GM23338 (cell line): ENCODE results near the gene CIRBP. TPM values are rescaled to one million over a fixed set of nuclear protein-coding genes. Genes with fewer than 3 reads are reported as not detected.

Source experiments
- ATAC-seq: fragments of 200-7000 bp; cut with Tn5 transposase; 3 replicates; pipeline ENCODE4 v1.9.1; 2020
- DNase-seq: peaks from one replicate; pipeline ENCODE4 v3.0.0-alpha.2; 2015; ENCODE audit warnings: low spot score
- H2AFZ ChIP-seq: fragments of 200-600 bp; sonication (generic); 2 replicates; pipeline ENCODE4 v1.8.0; 2016; ENCODE audit warnings: antibody characterized with exemption, mild to moderate bottlenecking, moderate library complexity
- H3F3A ChIP-seq: fragments of 200-600 bp; sonication (generic); replicated peaks from 2 replicates; pipeline ENCODE4 v1.8.0; 2017; ENCODE audit warnings: antibody characterized with exemption, mixed run types, low read depth
- H3K27ac ChIP-seq: fragments of 200-600 bp; sonication (generic); 2 replicates; pipeline ENCODE4 v1.6.1; 2016; ENCODE audit warnings: low read depth
- H3K27me3 ChIP-seq: fragments of 200-600 bp; sonication (generic); 2 replicates; pipeline ENCODE4 v1.8.0; 2016; ENCODE audit warnings: mild to moderate bottlenecking, mixed run types, moderate library complexity; ENCODE audit not compliant: insufficient read depth
- H3K36me3 ChIP-seq: fragments of 200-600 bp; sonication (generic); 2 replicates; pipeline ENCODE4 v1.8.0; 2016; ENCODE audit warnings: mild to moderate bottlenecking; ENCODE audit not compliant: insufficient read depth
- H3K4me1 ChIP-seq: fragments of 200-600 bp; sonication (generic); 2 replicates; pipeline ENCODE4 v1.8.0; 2016; ENCODE audit warnings: mild to moderate bottlenecking, moderate library complexity; ENCODE audit not compliant: insufficient read depth
- H3K4me2 ChIP-seq: fragments of 200-600 bp; sonication (generic); 2 replicates; pipeline ENCODE4 v1.7.1; 2017; ENCODE audit warnings: mixed run types
- H3K4me3 ChIP-seq: fragments of 200-600 bp; sonication (generic); 2 replicates; pipeline ENCODE4 v1.6.1; 2016; ENCODE audit warnings: mixed run types
- H3K79me2 ChIP-seq: fragments of 200-600 bp; sonication (generic); replicated peaks from 2 replicates; pipeline ENCODE4 v1.8.0; 2017; ENCODE audit warnings: mild to moderate bottlenecking; ENCODE audit not compliant: insufficient read depth
- H3K9me2 ChIP-seq: fragments of 200-600 bp; sonication (generic); 2 replicates; pipeline ENCODE4 v1.8.0; 2017; ENCODE audit not compliant: insufficient read depth
- H4K20me1 ChIP-seq: fragments of 200-600 bp; sonication (generic); replicated peaks from 2 replicates; pipeline ENCODE4 v1.8.0; 2017; ENCODE audit warnings: mild to moderate bottlenecking; ENCODE audit not compliant: insufficient read depth
- H3K27ac Mint-ChIP-seq: 2 replicates; pipeline ENCODE4 v1.8.0; 2020; ENCODE audit warnings: inconsistent platforms, mild to moderate bottlenecking, moderate library complexity, mixed read lengths
- H3K27me3 Mint-ChIP-seq: 3 replicates; pipeline ENCODE4 v1.8.0; 2022; ENCODE audit warnings: low read depth, mild to moderate bottlenecking, moderate library complexity, mixed read lengths, inconsistent platforms; ENCODE audit not compliant: insufficient read depth, poor library complexity
- H3K36me3 Mint-ChIP-seq: 3 replicates; pipeline ENCODE4 v1.8.0; 2021; ENCODE audit warnings: low read depth, mild to moderate bottlenecking, inconsistent platforms, moderate library complexity, mixed read lengths
- H3K4me1 Mint-ChIP-seq: 3 replicates; pipeline ENCODE4 v1.8.0; 2020; ENCODE audit warnings: mild to moderate bottlenecking, inconsistent platforms, mixed read lengths
- H3K4me3 Mint-ChIP-seq: 3 replicates; pipeline ENCODE4 v1.8.0; 2021; ENCODE audit warnings: moderate library complexity, mild to moderate bottlenecking, inconsistent platforms, mixed read lengths
- H3K9me3 Mint-ChIP-seq: 3 replicates; pipeline ENCODE4 v1.8.0; 2020; ENCODE audit warnings: moderate library complexity, mild to moderate bottlenecking, inconsistent platforms, mixed read lengths
- CREB1 ChIP-seq: fragments of 250-450 bp; sonication (Bioruptor Pico); IDR thresholded peaks from 2 replicates; pipeline ENCODE4 v1.5.0; 2020; ENCODE audit warnings: low read depth, mild to moderate bottlenecking, moderate library complexity
- ETS1 ChIP-seq: IDR thresholded peaks from 2 replicates; pipeline ENCODE4 v1.6.1; 2016; ENCODE audit warnings: antibody characterized with exemption
- EZH2 ChIP-seq: fragments of 200-600 bp; sonication (generic); IDR thresholded peaks from one replicate; pipeline ENCODE4 v1.8.0; 2017; ENCODE audit warnings: antibody characterized with exemption, mild to moderate bottlenecking, low read depth; ENCODE audit not compliant: unreplicated experiment
- EZH2phosphoT487 ChIP-seq: fragments of 200-600 bp; sonication (generic); IDR thresholded peaks from one replicate; pipeline ENCODE4 v1.8.1; 2018; ENCODE audit warnings: antibody characterized with exemption; ENCODE audit not compliant: unreplicated experiment
- JUNB ChIP-seq: IDR thresholded peaks from one replicate; pipeline ENCODE4 v1.6.1; 2016; ENCODE audit warnings: antibody characterized with exemption; ENCODE audit not compliant: unreplicated experiment
- NANOG ChIP-seq: IDR thresholded peaks from 2 replicates; pipeline ENCODE4 v1.6.1; 2016; ENCODE audit warnings: antibody characterized with exemption, borderline replicate concordance
- POLR2AphosphoS5 ChIP-seq: IDR thresholded peaks from 2 replicates; pipeline ENCODE4 v1.6.1; 2016; ENCODE audit warnings: antibody characterized with exemption, low read depth
- REST ChIP-seq: IDR thresholded peaks from one replicate; pipeline ENCODE4 v1.6.1; 2018; ENCODE audit warnings: antibody characterized with exemption; ENCODE audit not compliant: unreplicated experiment
- STAT1 ChIP-seq: IDR thresholded peaks from one replicate; pipeline ENCODE4 v1.6.1; 2016; ENCODE audit warnings: antibody characterized with exemption; ENCODE audit not compliant: unreplicated experiment
- ZNF114 ChIP-seq: fragments of 250-450 bp; sonication (Bioruptor Pico); IDR thresholded peaks from 2 replicates; pipeline ENCODE4 v1.5.0; 2020; ENCODE audit warnings: mild to moderate bottlenecking, moderate library complexity
- ZNF331 ChIP-seq: fragments of 250-450 bp; sonication (Bioruptor Pico); IDR thresholded peaks from 2 replicates; pipeline ENCODE4 v1.5.0; 2020; ENCODE audit warnings: low read depth, mild to moderate bottlenecking, moderate library complexity
- polyA plus RNA-seq: library from polyadenylated mRNA; unstranded; fragments of >200 nt; fragmentation: Nextera tagmentation; extraction: Ambion mirVana; gene quantifications from 2 replicates; pipeline ENCODE4 v1.2.1, GENCODE V29; 2016
- total RNA-seq: library from RNA; depleted of rRNA; stranded (reverse); fragments of >200 nt; shearing (Covaris generic); gene quantifications from 2 replicates; pipeline ENCODE4 v1.2.3, GENCODE V29; 2014
- TF ChIP-seq, protein P1 (sequence below), 2 experiments: fragments of 200-600 bp in 1 of 2; sonication (generic) in 1 of 2; conservative IDR thresholded peaks; 2 replicates each; pipeline versions ENCODE4 v1.5.1 to v1.6.1; 2016 to 2017; ENCODE audit warnings: antibody characterized with exemption in 2 of 2, low read depth in 2 of 2, mild to moderate bottlenecking in 2 of 2, moderate library complexity in 1 of 2

The CIRBP gene
- total and polyA plus RNA-seq, 2 experiments from 2014 or later, result 153 to 202 TPM

DNA sequence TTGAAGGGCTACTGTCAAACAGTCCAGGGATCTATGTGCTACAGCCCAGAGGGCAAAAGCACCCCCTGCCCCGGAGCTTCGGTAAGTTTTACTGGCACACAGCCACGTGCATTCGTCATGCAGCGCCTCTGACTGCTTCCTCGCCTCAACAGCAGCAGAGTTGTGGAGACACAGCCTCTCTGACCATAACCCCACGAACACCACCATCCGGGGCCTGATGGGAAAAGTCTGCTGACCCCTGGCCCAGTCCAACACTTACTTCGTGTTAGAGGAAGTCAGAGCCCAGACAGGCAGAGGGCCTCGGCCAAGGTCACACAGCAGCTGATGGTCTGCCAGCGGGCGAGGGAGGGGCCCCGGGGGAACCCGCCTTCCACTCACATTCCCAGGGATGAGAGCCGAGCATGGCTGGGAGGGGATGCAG, 36.5 kb upstream of the CIRBP start (continued):
- TF ChIP-seq, protein P1, sequence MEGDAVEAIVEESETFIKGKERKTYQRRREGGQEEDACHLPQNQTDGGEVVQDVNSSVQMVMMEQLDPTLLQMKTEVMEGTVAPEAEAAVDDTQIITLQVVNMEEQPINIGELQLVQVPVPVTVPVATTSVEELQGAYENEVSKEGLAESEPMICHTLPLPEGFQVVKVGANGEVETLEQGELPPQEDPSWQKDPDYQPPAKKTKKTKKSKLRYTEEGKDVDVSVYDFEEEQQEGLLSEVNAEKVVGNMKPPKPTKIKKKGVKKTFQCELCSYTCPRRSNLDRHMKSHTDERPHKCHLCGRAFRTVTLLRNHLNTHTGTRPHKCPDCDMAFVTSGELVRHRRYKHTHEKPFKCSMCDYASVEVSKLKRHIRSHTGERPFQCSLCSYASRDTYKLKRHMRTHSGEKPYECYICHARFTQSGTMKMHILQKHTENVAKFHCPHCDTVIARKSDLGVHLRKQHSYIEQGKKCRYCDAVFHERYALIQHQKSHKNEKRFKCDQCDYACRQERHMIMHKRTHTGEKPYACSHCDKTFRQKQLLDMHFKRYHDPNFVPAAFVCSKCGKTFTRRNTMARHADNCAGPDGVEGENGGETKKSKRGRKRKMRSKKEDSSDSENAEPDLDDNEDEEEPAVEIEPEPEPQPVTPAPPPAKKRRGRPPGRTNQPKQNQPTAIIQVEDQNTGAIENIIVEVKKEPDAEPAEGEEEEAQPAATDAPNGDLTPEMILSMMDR (conservative IDR thresholded peaks at IDR 0.05; ENCODE audit: low read depth in 2 of 2), result no peak
- TF ChIP-seq ZNF331 (CRISPR knock-in tag) (no peak), NANOG (no peak), EZH2phosphoT487 (no peak), JUNB (no peak), ETS1 (no peak), REST (no peak), ZNF114 (CRISPR knock-in tag) (no peak), EZH2 (no peak)

- Histone ChIP-seq H3K4me2 (no peak overlapping the region), H3K9me2 (no peaks in the 10 kb centered on the region), H3K36me3 (no peaks in the 10 kb centered on the region), H3K79me2 (no peaks in the 10 kb centered on the region), H4K20me1 (peaks cover 4% of the 10 kb centered on the region), H3F3A (peaks cover 13% of the 10 kb centered on the region; the same call in 1 of the 2 replicates), H3K4me3 (no peak overlapping the region), H3K27me3 (no peaks in the 10 kb centered on the region), H2AFZ (no peak overlapping the region), H3K27ac (no peak overlapping the region), H3K4me1 (no peaks in the 10 kb centered on the region)
- H3K9me3 Mint-ChIP-seq, result no peaks in the 10 kb centered on the region
- DNase-seq (no peak), ATAC-seq (no peak)
- H3K27me3 Mint-ChIP-seq, result no peaks in the 10 kb centered on the region
- no peaks in the 10 kb centered on the region; the same call in 2 of the 3 replicates for H3K4me1 Mint-ChIP-seq
- H3K4me3 Mint-ChIP-seq, result no peak overlapping the region
- H3K36me3 Mint-ChIP-seq, result peaks cover 5% of the 10 kb centered on the region
- no peak overlapping the region for H3K27ac Mint-ChIP-seq
- no peak for TF ChIP-seq REST
- no peak for TF ChIP-seq STAT1
- TF ChIP-seq POLR2AphosphoS5, result no peak
- no peak for TF ChIP-seq CREB1
- no peak for TF ChIP-seq EZH2phosphoT487
- TF ChIP-seq EZH2, result no peak
- TF ChIP-seq, protein P1 (conservative IDR thresholded peaks at IDR 0.05; ENCODE audit: low read depth in 2 of 2), result no peak
- no peak for TF ChIP-seq NANOG
These were observed 35.9 kb upstream of the CIRBP start for GRCh38 chr19:1233115-1233667.
